ENCODE measurements around the gene DLG2.

The DLG2 gene

GRCh38 chr11:84899740-84900139, 727.4 kb downstream of the DLG2 start:
- no peak for DNase-seq (ENCODE audit: low read depth)
- TF ChIP-seq CTCF (IDR thresholded peaks at IDR 0.05; ENCODE audit: control insufficient read depth, extremely low read depth, insufficient read depth), result no peak
- H3K4me3 ChIP-seq (ENCODE audit: low read depth, low read length), result no peak overlapping the region

GRCh38 chr11:84899134-84899533, 728.0 kb downstream of the DLG2 start:
- no peak for DNase-seq (ENCODE audit: low read depth)
- no peak overlapping the region for H3K4me3 ChIP-seq (ENCODE audit: low read depth, low read length)
- TF ChIP-seq CTCF (IDR thresholded peaks at IDR 0.05; ENCODE audit: control insufficient read depth, extremely low read depth, insufficient read depth), result no peak

GRCh38 chr11:84894666-84895065, 732.5 kb downstream of the DLG2 start:
- H3K4me3 ChIP-seq (ENCODE audit: low read depth, low read length), result no peak overlapping the region
- no peak for DNase-seq (ENCODE audit: low read depth)
- TF ChIP-seq CTCF (IDR thresholded peaks at IDR 0.05; ENCODE audit: control insufficient read depth, extremely low read depth, insufficient read depth), result no peak

- no peak for DNase-seq (ENCODE audit: low read depth)
- TF ChIP-seq CTCF (IDR thresholded peaks at IDR 0.05; ENCODE audit: control insufficient read depth, extremely low read depth, insufficient read depth), result no peak
- no peak overlapping the region for H3K4me3 ChIP-seq (ENCODE audit: low read depth, low read length)
Measured at GRCh38 chr11:84890676-84891075, 736.5 kb downstream of the DLG2 start.

GRCh38 chr11:84889556-84889955, 737.6 kb downstream of the DLG2 start:
- no peak for TF ChIP-seq CTCF (IDR thresholded peaks at IDR 0.05; ENCODE audit: control insufficient read depth, extremely low read depth, insufficient read depth)
- H3K4me3 ChIP-seq (ENCODE audit: low read depth, low read length), result no peak overlapping the region
- DNase-seq (ENCODE audit: low read depth), result no peak

GRCh38 chr11:84887055-84887629, 740.0 kb downstream of the DLG2 start:
- TF ChIP-seq CTCF (IDR thresholded peaks at IDR 0.05; ENCODE audit: control insufficient read depth, extremely low read depth, insufficient read depth), result no peak
- no peak overlapping the region for H3K4me3 ChIP-seq (ENCODE audit: low read depth, low read length)
- DNase-seq (ENCODE audit: low read depth), result no peak

- H3K4me3 ChIP-seq (ENCODE audit: low read depth, low read length), result no peak overlapping the region
- TF ChIP-seq CTCF (IDR thresholded peaks at IDR 0.05; ENCODE audit: control insufficient read depth, extremely low read depth, insufficient read depth), result no peak
- no peak for DNase-seq (ENCODE audit: low read depth)
Measured at GRCh38 chr11:84886344-84886743, 740.8 kb downstream of the DLG2 start.
